ENCODE results near the gene IL1RAPL2.
"Not testable (repeated sequence)": the region's sequence is repeated elsewhere in the genome, so short reads cannot be mapped to it uniquely, and the experiment has no call there.

IL1RAPL2 gene

GRCh38 chrX:105701310-105702052, 1135.5 kb downstream of the IL1RAPL2 start:
- DNase-seq (ENCODE audit: low spot score) = no peak

GRCh38 chrX:105703876-105704275, 1137.9 kb downstream of the IL1RAPL2 start:
- DNase-seq (ENCODE audit: low spot score) = no peak

DNA sequence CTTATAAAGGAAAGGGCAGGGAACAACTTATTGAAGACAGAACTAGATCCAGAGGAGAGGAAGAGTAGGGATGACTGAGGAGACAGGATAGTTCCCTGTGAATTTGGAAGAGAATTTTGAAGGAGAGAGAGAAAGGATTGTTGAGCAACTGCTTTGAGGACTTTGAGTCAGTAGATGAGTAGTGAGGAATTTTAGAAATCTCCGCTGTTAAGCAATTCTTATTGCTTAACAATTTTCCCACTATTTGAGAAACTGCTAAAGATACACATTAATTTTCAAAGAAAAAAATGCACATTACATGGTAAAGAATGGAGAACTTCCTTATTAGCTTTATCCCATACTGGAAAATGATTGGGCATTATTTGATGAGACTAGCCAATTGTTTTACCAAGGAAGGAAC, 1140.0 kb downstream of the IL1RAPL2 start:
- DNase-seq (ENCODE audit: low spot score) = no peak

GRCh38 chrX:105711805-105712204, 1145.8 kb downstream of the IL1RAPL2 start:
- DNase-seq (ENCODE audit: low spot score) = no peak

DNA sequence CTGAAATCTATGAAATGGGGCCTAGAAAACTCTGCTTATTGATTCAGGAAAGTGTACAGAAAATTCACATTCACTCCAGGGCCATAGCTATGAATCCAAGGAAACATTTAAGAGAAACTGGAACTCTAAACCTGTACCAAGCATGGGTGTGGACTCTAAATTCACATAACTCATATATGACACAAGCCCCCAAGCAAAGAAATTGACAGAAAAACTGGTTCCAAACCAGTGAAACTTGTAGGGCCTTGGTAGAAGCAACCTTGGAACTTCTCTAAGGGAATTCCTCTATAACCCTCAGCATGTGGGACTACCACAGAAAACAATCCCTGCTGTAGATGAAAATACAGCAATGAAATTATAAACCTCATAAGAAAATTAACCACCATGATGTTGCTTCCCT, 1149.7 kb downstream of the IL1RAPL2 start:
- DNase-seq (ENCODE audit: low spot score) = no peak

DNA sequence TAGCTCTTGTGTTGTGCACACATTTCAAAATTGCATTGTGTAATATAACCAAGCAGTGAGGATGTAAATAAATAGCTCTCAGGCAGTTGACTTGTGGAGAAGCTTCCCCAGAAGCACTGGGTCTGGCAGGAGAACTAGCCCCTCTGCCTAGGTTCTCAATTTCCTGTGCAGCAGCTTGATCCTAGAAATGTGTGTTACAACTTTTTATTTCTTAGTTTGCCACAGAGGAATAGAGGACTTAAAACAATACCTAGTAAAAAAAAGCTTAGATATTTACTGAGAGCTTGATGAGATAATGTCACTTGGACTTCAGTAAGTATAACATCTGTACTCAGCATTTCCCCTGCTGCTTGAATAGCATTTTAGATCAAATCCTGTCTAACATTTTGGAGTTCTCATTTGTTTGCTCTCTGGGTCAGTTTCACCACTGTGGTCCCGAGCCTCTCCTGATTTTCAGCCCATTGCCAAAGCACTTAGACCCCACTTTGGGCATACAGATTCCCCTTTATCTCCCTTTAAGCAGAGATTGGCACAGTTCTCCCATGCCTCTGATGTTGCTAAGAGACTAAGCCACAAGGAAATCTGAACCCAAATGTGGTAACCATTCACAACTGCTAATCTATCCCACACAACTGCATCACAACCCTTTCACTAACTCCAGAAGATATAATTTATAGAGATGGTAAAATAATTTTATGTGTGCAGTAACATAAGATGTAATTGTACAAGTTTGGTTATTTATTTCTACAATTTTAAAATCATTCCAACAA, 1158.2 kb downstream of the IL1RAPL2 start:
- no peak for DNase-seq (ENCODE audit: low spot score)

- no peak for DNase-seq (ENCODE audit: low spot score)
These were observed 1159.2 kb downstream of the IL1RAPL2 start for GRCh38 chrX:105725228-105725627.

- no peak for DNase-seq (ENCODE audit: low spot score)
These were observed 1172.2 kb downstream of the IL1RAPL2 start for GRCh38 chrX:105738162-105738561.

GRCh38 chrX:105744291-105744690, 1178.3 kb downstream of the IL1RAPL2 start:
- DNase-seq (ENCODE audit: low spot score) = no peak

DNA sequence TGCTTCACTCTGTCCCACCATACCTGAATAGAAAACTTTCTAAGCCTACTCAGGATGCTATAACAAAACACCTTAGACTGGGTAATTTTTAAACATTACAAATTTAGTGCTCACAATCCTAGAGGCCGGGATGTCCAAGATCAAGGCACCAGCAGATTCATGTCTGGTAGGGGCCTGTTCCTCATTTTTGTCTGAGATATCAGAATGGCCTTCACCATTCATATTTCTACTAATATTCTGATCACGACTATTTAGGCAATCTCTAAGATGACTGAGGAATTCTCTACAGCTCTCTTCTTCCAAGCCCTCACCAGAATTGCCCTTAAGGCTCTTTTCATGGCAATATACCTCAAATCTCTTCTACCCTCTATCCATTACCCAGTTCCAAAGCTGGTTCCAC, 1178.9 kb downstream of the IL1RAPL2 start:
- DNase-seq (ENCODE audit: low spot score) = no peak

DNA sequence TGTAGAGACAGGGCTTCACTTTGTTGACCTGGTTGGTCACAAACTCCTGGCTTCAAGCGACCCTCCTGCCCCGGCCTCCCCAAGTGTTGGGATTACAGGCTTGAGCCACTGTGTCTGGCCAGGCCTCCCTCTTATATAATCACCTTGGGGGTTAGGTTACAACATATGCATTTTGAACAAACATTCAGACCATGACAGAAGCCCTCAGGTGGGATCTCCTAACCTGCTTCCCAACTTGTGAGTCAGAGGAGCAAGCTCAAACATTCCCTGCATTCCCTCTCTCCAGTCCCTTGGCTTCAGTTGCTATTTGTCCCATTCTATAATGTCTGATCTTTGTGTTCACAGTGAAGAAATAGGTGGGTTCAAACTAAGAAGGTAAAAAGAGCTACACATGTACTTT, 1179.9 kb downstream of the IL1RAPL2 start:
- DNase-seq (ENCODE audit: low spot score) = no peak

DNA sequence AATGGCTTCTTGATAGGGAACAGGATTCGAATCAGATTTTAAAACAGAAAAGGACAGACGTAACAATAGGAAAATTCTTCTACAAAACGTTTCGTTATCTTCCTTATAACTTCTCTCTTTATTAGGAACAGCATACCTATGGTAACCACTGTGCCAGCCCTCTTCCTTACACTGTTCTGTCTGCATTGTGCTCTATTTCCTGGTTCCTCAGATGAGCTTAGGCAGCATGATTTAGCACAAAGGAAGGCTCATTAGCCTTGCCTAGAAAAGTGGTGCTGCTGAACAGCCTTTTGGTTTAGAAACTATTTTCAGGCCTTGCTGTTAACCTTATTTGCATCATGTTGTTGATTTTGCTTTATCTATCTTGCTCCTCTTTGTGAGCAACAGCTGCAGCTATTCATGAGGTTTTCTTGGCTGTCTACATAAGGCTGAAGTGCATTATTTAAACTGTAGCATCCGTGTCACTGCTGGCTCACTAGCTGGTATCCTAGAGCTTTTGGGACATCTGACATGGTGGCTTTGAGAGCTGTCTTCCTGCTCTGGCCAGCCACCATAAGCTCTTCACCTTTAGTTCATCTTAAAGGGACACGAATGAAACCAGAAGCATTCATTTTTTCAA, 1186.4 kb downstream of the IL1RAPL2 start:
- no peak for DNase-seq (ENCODE audit: low spot score)

- DNase-seq (ENCODE audit: low spot score) = no peak
These were observed 1187.4 kb downstream of the IL1RAPL2 start for GRCh38 chrX:105753411-105753810.

DNA sequence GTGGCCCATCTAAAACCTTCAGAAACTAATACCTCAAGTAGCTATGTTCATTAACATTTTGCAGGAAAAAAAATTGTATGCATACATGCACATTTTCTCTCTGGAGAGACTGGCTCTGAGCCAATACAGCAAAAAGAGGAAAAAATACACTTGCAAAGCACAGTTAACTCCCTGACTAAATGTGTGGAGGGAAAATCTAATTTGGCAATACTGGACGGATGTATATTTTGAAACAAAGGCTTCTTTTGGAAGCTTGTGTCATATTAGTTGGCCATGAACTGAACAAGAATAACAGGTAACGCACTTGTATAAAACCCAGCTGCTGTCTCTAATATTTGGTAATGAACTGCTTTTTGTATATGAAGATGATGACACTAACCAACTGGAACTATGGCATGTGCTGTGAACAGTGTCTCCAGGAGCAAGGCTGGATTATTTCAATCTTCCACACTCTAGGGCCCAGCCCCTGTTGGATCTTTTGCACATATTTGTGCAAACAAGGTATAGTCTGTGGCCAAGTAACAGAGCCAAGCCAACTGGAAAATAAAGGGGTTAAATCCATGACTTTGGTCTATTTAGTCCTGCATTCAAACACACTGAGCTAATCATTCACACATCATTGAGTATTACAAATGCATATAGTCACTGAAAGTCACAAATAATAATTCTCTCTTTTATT, 1188.4 kb downstream of the IL1RAPL2 start:
- DNase-seq (ENCODE audit: low spot score) = no peak

DNA sequence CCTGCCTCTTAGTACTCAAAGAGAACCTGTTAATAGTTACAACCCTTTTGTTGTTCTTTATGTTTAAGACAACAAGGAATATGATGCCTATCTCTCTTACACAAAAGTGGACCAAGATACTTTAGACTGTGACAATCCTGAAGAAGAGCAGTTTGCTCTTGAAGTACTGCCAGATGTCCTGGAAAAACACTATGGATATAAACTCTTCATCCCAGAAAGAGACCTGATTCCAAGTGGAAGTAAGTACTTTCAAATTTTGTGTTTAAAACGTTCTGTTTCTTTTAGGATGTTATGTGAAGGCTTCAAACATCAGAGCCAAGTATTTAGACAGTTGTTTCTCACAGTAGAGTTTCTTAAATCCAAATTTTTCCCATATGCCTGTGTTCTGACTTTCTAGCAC, 1189.1 kb downstream of the IL1RAPL2 start:
- no peak for DNase-seq (ENCODE audit: low spot score)

DNA sequence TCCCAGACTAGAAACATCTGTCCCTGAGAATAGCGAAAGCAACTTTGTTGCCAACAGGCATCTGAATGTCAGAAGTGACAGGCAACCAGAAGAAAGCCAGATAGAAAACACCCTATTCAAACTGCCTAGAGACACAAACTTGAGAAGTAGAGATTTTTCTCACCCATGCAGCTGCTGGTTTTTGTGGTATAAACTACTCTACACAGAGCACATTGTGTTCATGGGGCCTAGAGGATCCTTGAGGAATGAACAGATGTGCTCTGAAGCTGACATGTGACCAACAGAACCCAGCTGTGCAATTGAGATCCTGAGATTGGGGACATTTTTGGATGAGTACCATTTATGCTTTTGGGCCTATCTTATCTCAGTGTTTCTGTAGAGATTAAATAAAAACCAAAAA, 1192.8 kb downstream of the IL1RAPL2 start:
- DNase-seq (ENCODE audit: low spot score) = no peak

GRCh38 chrX:105759598-105759997, 1193.6 kb downstream of the IL1RAPL2 start:
- no peak for DNase-seq (ENCODE audit: low spot score)

GRCh38 chrX:105765691-105766090, 1199.7 kb downstream of the IL1RAPL2 start:
- no peak for DNase-seq (ENCODE audit: low spot score)

- DNase-seq (ENCODE audit: low spot score) = no peak
These were observed 1207.8 kb downstream of the IL1RAPL2 start for GRCh38 chrX:105773801-105774200.

DNA sequence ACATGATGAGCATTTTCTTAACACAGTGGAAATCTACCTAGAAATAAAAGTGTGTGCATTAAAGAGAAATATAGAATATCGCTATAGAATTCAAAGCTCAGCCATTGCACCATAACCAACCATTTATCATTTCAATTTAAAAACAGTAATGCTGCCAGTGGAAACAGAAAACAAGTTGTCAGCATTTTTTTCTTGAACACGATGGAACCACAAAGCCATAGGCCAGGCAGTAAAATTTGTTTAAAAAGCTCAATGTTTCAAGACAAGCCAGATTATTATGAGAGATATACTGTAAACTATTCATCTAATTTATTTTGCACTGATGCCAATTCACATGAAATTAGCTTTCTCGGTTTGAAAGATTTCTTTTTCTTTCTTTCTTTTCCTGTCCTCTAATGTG, 1209.7 kb downstream of the IL1RAPL2 start:
- no peak for DNase-seq (ENCODE audit: low spot score)

GRCh38 chrX:105781804-105782203, 1215.8 kb downstream of the IL1RAPL2 start:
- no peak for DNase-seq (ENCODE audit: low spot score)

DNA sequence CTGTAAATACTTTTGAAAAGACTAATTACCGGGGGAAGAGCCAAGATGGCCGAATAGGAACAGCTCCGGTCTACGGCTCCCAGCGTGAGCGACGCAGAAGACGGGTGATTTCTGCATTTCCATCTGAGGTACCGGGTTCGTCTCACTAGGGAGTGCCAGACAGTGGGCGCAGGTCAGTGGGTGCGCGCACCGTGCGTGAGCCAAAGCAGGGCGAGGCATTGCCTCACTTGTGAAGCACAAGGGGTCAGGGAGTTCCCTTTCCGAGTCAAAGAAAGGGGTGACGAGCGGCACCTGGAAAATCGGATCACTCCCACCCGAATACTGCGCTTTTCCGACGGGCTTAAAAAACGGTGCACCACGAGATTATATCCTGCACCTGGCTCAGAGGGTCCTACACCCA, 1230.9 kb downstream of the IL1RAPL2 start:
- DNase-seq (ENCODE audit: low spot score) = not testable (repeated sequence)

- DNase-seq (ENCODE audit: low spot score) = no peak
These were observed 1237.9 kb downstream of the IL1RAPL2 start for GRCh38 chrX:105803891-105804290.
